Measurements from ENCODE around the gene HAPLN3. TPM values are rescaled to one million over a fixed set of nuclear protein-coding genes. Genes with fewer than 3 reads are reported as not detected.
"Not testable (repeated sequence)": the region's sequence is repeated elsewhere in the genome, so short reads cannot be mapped to it uniquely, and the experiment has no call there.

Gene HAPLN3
- total RNA-seq, 1 experiment from 2014 or later = 42.4 TPM

DNA sequence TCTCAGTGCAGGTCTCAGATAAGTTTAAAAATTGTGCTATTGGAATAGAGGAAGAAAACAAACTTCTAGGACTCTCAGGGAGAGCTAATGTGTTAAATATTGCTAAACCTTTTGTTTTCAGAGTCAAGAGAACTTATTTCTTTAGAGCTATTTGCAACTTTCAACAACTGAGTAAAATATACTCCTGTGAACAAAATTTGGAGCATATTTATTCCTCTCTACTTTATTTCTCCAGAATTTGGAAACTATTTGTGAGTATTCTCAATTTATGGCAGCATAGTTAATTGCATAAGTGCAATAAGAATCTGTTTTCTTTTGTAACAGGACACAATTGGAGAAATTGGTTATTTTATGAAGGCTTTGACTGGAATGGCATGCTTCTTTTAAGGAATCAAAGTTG lies 32.8 kb upstream of the HAPLN3 start:
- not testable (repeated sequence) for H3K4me3 Mint-ChIP-seq; H2BK12ac ChIP-seq (ENCODE audit: insufficient read length, low read depth, low read length)

DNA sequence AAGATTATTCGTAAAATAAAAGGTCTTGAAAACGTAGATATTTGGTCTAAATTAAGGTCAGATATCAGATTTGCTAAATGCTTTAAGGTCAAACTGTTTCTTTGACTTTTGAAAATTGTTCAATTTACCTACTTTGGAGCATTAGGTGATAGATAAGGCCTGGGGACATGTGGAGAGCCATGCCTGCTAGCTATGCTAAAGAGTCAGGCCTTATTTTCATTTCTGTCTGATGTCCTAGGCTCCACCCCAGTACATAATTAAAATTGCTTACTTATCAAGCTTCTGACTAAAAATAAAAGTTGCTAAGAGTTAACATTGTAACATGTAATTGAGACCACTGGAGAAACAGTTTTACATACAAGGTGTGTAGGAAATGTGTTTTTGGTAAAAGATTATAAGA lies 30.3 kb upstream of the HAPLN3 start:
- H3K27me3 ChIP-seq (ENCODE audit: insufficient read depth, low read length); H3K18ac ChIP-seq (ENCODE audit: insufficient read length, low read depth, low read length); H2BK120ac ChIP-seq (ENCODE audit: low read depth, low read length, poor library complexity, severe bottlenecking); H3K27me3 Mint-ChIP-seq (ENCODE audit: low read depth); H3K4me3 Mint-ChIP-seq; H2AK5ac ChIP-seq (ENCODE audit: insufficient read length, low read length); H3K9ac ChIP-seq (ENCODE audit: extremely low read depth, insufficient read length, low read length); H2BK20ac ChIP-seq (ENCODE audit: low read depth, low read length, poor library complexity, severe bottlenecking); H3K27ac Mint-ChIP-seq; H3K79me2 ChIP-seq (ENCODE audit: insufficient read depth, low read length); H3K4me1 ChIP-seq (ENCODE audit: insufficient read depth, low read length); H3T11ph ChIP-seq (ENCODE audit: low read length); H3K23ac ChIP-seq (ENCODE audit: insufficient read length, low read depth, low read length); H2BK12ac ChIP-seq (ENCODE audit: insufficient read length, low read depth, low read length); DNase-seq; H3K79me1 ChIP-seq (ENCODE audit: insufficient read depth, low read depth, low read length, poor library complexity, severe bottlenecking); H4K5ac ChIP-seq (ENCODE audit: insufficient read length, low read depth, low read length); H4K8ac ChIP-seq (replicated peaks; ENCODE audit: insufficient read length, low read depth, low read length); H3K14ac ChIP-seq (ENCODE audit: insufficient read depth, low read length); H3K27ac ChIP-seq (ENCODE audit: insufficient read length, low read depth, low read length); H2AFZ ChIP-seq (ENCODE audit: low read length); H4K20me1 ChIP-seq (ENCODE audit: control insufficient read depth, insufficient read depth, insufficient read length); H3K23me2 ChIP-seq (ENCODE audit: insufficient read length, low read depth, low read length, poor library complexity, severe bottlenecking); H3K4me2 ChIP-seq (ENCODE audit: insufficient read depth, insufficient read length, low read length); H3K4ac ChIP-seq (ENCODE audit: low read depth, low read length); H2BK5ac ChIP-seq (ENCODE audit: insufficient read length, low read length); H3K56ac ChIP-seq (ENCODE audit: insufficient read length, low read depth, low read length); H4K91ac ChIP-seq (ENCODE audit: insufficient read length, low read depth, low read length); H2BK15ac ChIP-seq (ENCODE audit: low read depth, low read length); H3K9me3 ChIP-seq (ENCODE audit: control insufficient read depth, low read depth, low read length): not testable (repeated sequence)
- Mint-ChIP-seq H3K9me3 (peaks cover 32 to 52% of the 10 kb centered on the region in 2 experiments), H3K36me3 (ENCODE audit: insufficient read depth in 1 of 3, low read depth in 3 of 3) (peaks cover 10 to 39% (median 16%) of the 10 kb centered on the region in 3 experiments), H3K4me1 (peaks cover 9 to 12% of the 10 kb centered on the region in 2 experiments)
- no CpG with 5 or more reads among the region's 2 CpGs for WGBS (ENCODE audit: extremely low coverage, insufficient read length, low lambda C conversion rate)

More for the DNA sequence above, 32.8 kb upstream of the HAPLN3 start:
- H3K27me3 ChIP-seq (ENCODE audit: insufficient read depth, low read length); H3K27ac ChIP-seq (ENCODE audit: insufficient read length, low read depth, low read length); H2BK20ac ChIP-seq (ENCODE audit: low read depth, low read length, poor library complexity, severe bottlenecking); H2BK15ac ChIP-seq (ENCODE audit: low read depth, low read length); H2BK120ac ChIP-seq (ENCODE audit: low read depth, low read length, poor library complexity, severe bottlenecking); H3K9me3 ChIP-seq (ENCODE audit: control insufficient read depth, low read depth, low read length); H3K56ac ChIP-seq (ENCODE audit: insufficient read length, low read depth, low read length); H3K23ac ChIP-seq (ENCODE audit: insufficient read length, low read depth, low read length); H3K4me2 ChIP-seq (ENCODE audit: insufficient read depth, insufficient read length, low read length); H3K23me2 ChIP-seq (ENCODE audit: insufficient read length, low read depth, low read length, poor library complexity, severe bottlenecking); H3K79me1 ChIP-seq (ENCODE audit: insufficient read depth, low read depth, low read length, poor library complexity, severe bottlenecking); H3K14ac ChIP-seq (ENCODE audit: insufficient read depth, low read length); H3K18ac ChIP-seq (ENCODE audit: insufficient read length, low read depth, low read length); H3K27me3 Mint-ChIP-seq (ENCODE audit: low read depth); H3K27ac Mint-ChIP-seq; H4K20me1 ChIP-seq (ENCODE audit: control insufficient read depth, insufficient read depth, insufficient read length); H2AK5ac ChIP-seq (ENCODE audit: insufficient read length, low read length); H3K79me2 ChIP-seq (ENCODE audit: insufficient read depth, low read length); H4K8ac ChIP-seq (replicated peaks; ENCODE audit: insufficient read length, low read depth, low read length); H3K4ac ChIP-seq (ENCODE audit: low read depth, low read length); DNase-seq; H3K4me1 ChIP-seq (ENCODE audit: insufficient read depth, low read length); H3T11ph ChIP-seq (ENCODE audit: low read length); H3K9ac ChIP-seq (ENCODE audit: extremely low read depth, insufficient read length, low read length); H4K91ac ChIP-seq (ENCODE audit: insufficient read length, low read depth, low read length); H2AFZ ChIP-seq (ENCODE audit: low read length); H4K5ac ChIP-seq (ENCODE audit: insufficient read length, low read depth, low read length); H2BK5ac ChIP-seq (ENCODE audit: insufficient read length, low read length): not testable (repeated sequence)
- peaks cover 10 to 57% (median 25%) of the 10 kb centered on the region in 3 experiments for H3K36me3 Mint-ChIP-seq (ENCODE audit: insufficient read depth in 1 of 3, low read depth in 3 of 3)
- H3K4me1 Mint-ChIP-seq = peaks cover 15 to 19% of the 10 kb centered on the region in 2 experiments
- H3K9me3 Mint-ChIP-seq = peaks cover 37 to 62% of the 10 kb centered on the region in 2 experiments
